ENCODE data around the gene TM4SF4.

The TM4SF4 gene

GRCh38 chr3:149475451-149476060 is 1.1 kb downstream of the TM4SF4 start:
- POLR2A ChIA-PET: no interaction called here
- Histone ChIP-seq H3K9me3 (ENCODE audit: control insufficient read depth, insufficient read depth, low read depth, low read length) (no peaks in the 10 kb centered on the region), H3K27ac (ENCODE audit: extremely low read depth, low read depth, low read length) (no peak overlapping the region), H3K4me3 (ENCODE audit: low read depth, low read length) (no peak overlapping the region), H3K4me1 (ENCODE audit: control insufficient read depth, insufficient read depth, low read length) (no peaks in the 10 kb centered on the region), H3K36me3 (ENCODE audit: control insufficient read depth in 2 of 2, insufficient read depth in 1 of 2, low read length in 2 of 2) (no peaks in the 10 kb centered on the region)
- CTCF ChIA-PET: interaction anchor here (0.6 to 0.7 kb wide), 2 partner anchors 20 to 276 kb away, joined by 3 read pairs; no protein-coding TSS in a partner anchor
- TF ChIP-seq ZNF391 (tag by site-specific recombination; IDR thresholded peaks at IDR 0.05; ENCODE audit: borderline replicate concordance, low read depth) (no peak), ZBTB1 (tag by site-specific recombination; IDR thresholded peaks at IDR 0.05) (no peak), ZBTB44 (tag by site-specific recombination; IDR thresholded peaks at IDR 0.05) (no peak), HIC1 (tag by site-specific recombination; IDR thresholded peaks at IDR 0.05) (no peak), SCRT1 (tag by site-specific recombination; IDR thresholded peaks at IDR 0.05; ENCODE audit: borderline replicate concordance) (no peak), ZNF202 (tag by site-specific recombination; IDR thresholded peaks at IDR 0.05; ENCODE audit: borderline replicate concordance) (no peak), ZNF768 (tag by site-specific recombination; IDR thresholded peaks at IDR 0.05) (no peak), MYNN (tag by site-specific recombination; IDR thresholded peaks at IDR 0.05; ENCODE audit: borderline replicate concordance) (no peak), ZNF555 (tag by site-specific recombination; conservative IDR thresholded peaks at IDR 0.05) (no peak)

- ChIA-PET POLR2A (interaction anchor here (0.6 kb wide), 1 partner anchor 28 kb away, joined by 3 read pairs; no protein-coding TSS in a partner anchor), CTCF (interaction anchor here (0.6 to 0.7 kb wide), 3 partner anchors 21 to 275 kb away, joined by 3 read pairs; no protein-coding TSS in a partner anchor)
- no peak overlapping the region for H3K27ac ChIP-seq (ENCODE audit: extremely low read depth, low read depth, low read length)
- H3K36me3 ChIP-seq (ENCODE audit: control insufficient read depth in 2 of 2, insufficient read depth in 1 of 2, low read length in 2 of 2): no peaks in the 10 kb centered on the region
- no peak for TF ChIP-seq ZNF266 (tag by site-specific recombination; IDR thresholded peaks at IDR 0.05; ENCODE audit: low read depth)
- no peak for TF ChIP-seq ELK4 (IDR thresholded peaks at IDR 0.05; ENCODE audit: borderline replicate concordance, low read depth, low read length)
- no peak for TF ChIP-seq ZNF596 (tag by site-specific recombination; IDR thresholded peaks at IDR 0.05)
- no peak for TF ChIP-seq ZBTB48 (tag by site-specific recombination; IDR thresholded peaks at IDR 0.05)
- TF ChIP-seq ZNF423 (tag by site-specific recombination; IDR thresholded peaks at IDR 0.05): no peak
- TF ChIP-seq ZNF510 (tag by site-specific recombination; IDR thresholded peaks at IDR 0.05; ENCODE audit: insufficient replicate concordance): no peak
- TF ChIP-seq ZNF626 (tag by site-specific recombination; IDR thresholded peaks at IDR 0.05): no peak
- TF ChIP-seq BCL11A (tag by site-specific recombination; IDR thresholded peaks at IDR 0.05; ENCODE audit: low read depth): no peak
- TF ChIP-seq OSR2 (tag by site-specific recombination; IDR thresholded peaks at IDR 0.05): no peak
- TF ChIP-seq ZNF146 (tag by site-specific recombination; IDR thresholded peaks at IDR 0.05): no peak
- no peak for TF ChIP-seq ZSCAN5A (tag by site-specific recombination; IDR thresholded peaks at IDR 0.05)
- TF ChIP-seq CTCF (tag by site-specific recombination; IDR thresholded peaks at IDR 0.05): no peak
- no peak for TF ChIP-seq ZNF658 (tag by site-specific recombination; IDR thresholded peaks at IDR 0.05)
- no peak for TF ChIP-seq PRDM1 (tag by site-specific recombination; IDR thresholded peaks at IDR 0.05)
- TF ChIP-seq KLF8 (tag by site-specific recombination; IDR thresholded peaks at IDR 0.05): no peak
- TF ChIP-seq ZNF830 (tag by site-specific recombination; IDR thresholded peaks at IDR 0.05; ENCODE audit: low read depth): no peak
- H3K4me3 ChIP-seq (ENCODE audit: low read depth, low read length): no peak overlapping the region
- no peaks in the 10 kb centered on the region for H3K4me1 ChIP-seq (ENCODE audit: control insufficient read depth, insufficient read depth, low read length)
- H3K9me3 ChIP-seq (ENCODE audit: control insufficient read depth, insufficient read depth, low read depth, low read length): no peaks in the 10 kb centered on the region
Observed at GRCh38 chr3:149476225-149476624, 1.7 kb downstream of the TM4SF4 start.
